GM12875 (cell line): ENCODE data around the gene ANKZF1.
A peak's percentile ranks its signal among the peaks of the same experiment; 100 is the strongest.

Experiments
- H3K4me3 ChIP-seq: one replicate; pipeline ENCODE4 v1.5.1; 2011; ENCODE audit warnings: low read depth, low read length, control low read depth
- TF ChIP-seq, protein P1 (sequence below): IDR thresholded peaks from 2 replicates; pipeline ENCODE4 v1.5.1; 2011; ENCODE audit warnings: low read depth, mild to moderate bottlenecking, control low read depth, inconsistent platforms, low read length, moderate library complexity, borderline replicate concordance; ENCODE audit not compliant: insufficient read depth

Gene ANKZF1

DNA sequence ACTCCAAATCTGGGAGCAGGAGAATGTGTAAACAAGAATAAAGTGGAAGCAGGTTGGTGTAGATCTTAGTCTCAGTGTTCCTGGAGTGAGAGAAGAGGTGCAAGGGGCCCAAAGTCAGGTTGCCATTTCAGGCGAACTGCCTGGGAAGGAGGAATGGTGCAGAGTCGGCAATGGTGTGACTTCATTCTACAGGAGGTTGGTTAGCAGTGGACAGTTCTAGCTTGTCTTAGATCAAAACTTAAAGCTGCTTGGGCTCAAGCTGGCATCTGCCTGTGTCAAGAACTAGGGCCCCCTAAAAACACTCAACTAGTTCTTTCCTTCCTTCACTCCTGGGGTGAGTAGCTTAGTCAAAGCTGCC, 19.2 kb downstream of the ANKZF1 start:
- TF ChIP-seq, protein P1, sequence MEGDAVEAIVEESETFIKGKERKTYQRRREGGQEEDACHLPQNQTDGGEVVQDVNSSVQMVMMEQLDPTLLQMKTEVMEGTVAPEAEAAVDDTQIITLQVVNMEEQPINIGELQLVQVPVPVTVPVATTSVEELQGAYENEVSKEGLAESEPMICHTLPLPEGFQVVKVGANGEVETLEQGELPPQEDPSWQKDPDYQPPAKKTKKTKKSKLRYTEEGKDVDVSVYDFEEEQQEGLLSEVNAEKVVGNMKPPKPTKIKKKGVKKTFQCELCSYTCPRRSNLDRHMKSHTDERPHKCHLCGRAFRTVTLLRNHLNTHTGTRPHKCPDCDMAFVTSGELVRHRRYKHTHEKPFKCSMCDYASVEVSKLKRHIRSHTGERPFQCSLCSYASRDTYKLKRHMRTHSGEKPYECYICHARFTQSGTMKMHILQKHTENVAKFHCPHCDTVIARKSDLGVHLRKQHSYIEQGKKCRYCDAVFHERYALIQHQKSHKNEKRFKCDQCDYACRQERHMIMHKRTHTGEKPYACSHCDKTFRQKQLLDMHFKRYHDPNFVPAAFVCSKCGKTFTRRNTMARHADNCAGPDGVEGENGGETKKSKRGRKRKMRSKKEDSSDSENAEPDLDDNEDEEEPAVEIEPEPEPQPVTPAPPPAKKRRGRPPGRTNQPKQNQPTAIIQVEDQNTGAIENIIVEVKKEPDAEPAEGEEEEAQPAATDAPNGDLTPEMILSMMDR, result no peak
- H3K4me3 ChIP-seq, result no peak overlapping the region

DNA sequence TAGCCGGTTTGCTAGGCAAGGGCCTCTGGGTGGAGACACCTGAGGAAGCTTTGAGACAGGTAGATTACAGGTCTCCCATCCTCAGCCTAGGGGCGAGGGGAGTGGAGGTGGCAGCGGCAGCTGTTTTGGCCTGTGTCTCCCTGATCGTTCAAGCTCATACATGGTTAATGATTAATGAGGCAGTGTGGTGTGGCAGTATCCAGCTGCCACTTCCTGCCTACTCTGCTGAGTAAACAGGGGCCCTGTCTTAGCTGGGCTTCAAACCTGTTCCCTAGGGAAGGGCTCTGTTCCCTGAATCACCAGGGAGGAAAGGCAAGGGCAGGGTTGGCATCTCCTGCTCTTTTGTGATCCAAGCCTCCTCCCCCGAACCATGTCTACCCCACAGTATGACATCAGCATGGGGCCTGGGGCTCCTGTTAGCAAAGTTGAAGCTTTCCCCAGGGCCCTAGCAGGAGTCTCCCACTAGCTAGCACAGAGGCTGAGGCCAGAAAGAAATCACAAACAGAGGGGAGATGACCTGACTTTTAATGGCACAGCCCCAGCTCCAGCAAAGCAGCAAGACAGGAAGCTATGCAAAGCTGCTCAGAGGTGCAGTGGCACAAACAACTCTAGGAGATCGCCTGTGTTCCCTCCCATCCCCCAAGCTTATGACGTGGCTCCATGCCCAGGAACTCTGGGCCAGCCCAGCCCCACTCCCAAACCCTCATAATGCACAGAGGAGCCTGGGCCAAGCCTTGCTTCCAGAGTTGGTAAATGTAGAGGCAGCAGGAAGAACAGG, 19.8 kb downstream of the ANKZF1 start:
- TF ChIP-seq, protein P1, result no peak
- H3K4me3 ChIP-seq, result no peak overlapping the region

DNA sequence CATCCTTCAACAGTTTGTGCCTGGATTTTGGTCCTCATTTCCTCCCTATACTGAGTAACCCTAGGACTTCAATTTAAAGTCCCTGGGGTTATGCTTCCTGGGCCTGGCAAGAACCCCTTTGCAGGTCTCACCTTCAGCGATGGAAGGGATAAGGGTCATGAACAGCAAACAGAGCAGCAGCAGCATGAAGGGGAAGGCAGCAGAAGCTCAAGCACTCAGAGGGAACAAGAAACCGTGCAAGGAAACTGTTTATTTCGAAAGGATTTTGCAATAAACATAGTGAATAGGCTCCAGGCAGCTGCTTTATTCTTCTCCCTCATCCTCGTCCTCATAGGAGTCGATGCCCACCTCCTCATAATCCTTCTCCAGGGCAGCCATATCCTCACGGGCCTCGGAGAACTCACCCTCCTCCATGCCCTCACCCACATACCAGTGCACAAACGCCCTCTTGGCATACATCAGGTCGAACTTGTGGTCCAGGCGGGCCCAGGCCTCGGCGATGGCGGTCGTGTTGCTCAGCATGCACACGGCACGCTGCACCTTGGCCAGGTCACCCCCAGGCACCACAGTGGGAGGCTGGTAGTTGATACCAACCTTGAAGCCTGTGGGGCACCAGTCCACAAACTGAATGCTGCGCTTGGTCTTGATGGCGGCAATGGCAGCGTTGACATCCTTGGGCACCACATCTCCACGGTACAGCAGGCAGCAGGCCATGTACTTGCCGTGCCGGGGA, 20.6 kb downstream of the ANKZF1 start:
- TF ChIP-seq, protein P1, result no peak
- H3K4me3 ChIP-seq, result no peak overlapping the region

DNA sequence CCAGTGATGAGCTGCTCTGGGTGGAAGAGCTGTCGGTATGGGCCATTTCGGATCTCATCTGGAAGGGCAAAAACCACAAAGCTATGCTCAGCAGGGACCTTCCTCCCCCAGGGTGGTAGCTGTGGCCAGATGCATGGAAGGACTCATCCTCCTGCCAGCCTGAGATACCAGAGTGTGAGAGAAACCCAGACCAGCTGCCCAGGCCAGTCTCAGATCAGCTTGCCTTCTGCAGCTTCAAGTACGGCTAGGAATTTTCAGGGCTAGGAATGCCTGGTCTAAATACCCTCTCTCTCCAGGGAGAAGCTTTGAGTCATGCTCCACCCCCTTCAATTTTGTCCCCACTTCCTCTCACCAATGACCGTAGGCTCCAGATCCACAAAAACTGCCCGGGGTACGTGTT, 22.1 kb downstream of the ANKZF1 start:
- no peak overlapping the region for H3K4me3 ChIP-seq
- TF ChIP-seq, protein P1, result no peak

DNA sequence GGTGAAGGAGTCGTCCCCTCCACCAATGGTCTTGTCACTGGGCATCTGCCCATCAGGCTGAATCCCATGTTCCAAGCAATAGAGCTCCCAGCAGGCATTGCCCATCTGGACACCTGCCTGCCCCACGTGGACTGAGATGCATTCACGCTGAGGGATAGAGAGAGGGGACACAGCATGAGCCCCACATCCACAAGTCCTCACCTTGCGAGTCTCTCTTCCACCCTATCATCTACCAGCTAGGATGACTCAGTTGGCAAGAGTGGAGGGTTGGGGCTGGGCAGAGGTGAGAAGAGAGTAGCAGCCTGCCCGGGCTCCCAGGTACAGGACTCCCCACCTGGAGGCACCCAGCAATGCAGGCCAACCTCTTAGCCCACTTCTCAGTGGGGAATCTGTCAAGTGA, 22.5 kb downstream of the ANKZF1 start:
- TF ChIP-seq, protein P1, result no peak
- peak overlapping the region; percentile 73 for H3K4me3 ChIP-seq

DNA sequence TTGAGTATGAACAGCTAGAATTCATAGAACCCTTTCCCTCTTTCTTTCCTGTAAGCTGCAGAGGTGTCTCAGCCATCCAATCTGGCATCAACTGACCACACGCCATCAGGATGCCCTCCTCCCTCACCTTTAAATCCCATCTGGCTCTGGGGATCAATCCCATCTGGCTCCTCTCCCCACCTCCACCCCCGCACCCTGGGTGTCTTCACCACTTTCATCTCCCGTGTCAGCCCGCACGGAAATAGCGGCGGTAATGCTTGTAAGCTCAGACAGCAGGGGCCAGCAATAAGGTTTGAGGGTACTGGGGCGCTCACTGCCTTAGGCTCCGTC, 22.9 kb downstream of the ANKZF1 start:
- H3K4me3 ChIP-seq, result peak overlapping the region; percentile 73
- TF ChIP-seq, protein P1, result no peak
